Measurements from ENCODE around the gene HM13. TPM values are rescaled to one million over a fixed set of nuclear protein-coding genes. Genes with fewer than 3 reads are reported as not detected.

HM13 gene
- total and polyA plus RNA-seq, 2 of the 13 experiments (the other 11 are each of a cell fraction or from before 2014, with no cell fraction given) = 118 to 243 TPM

DNA sequence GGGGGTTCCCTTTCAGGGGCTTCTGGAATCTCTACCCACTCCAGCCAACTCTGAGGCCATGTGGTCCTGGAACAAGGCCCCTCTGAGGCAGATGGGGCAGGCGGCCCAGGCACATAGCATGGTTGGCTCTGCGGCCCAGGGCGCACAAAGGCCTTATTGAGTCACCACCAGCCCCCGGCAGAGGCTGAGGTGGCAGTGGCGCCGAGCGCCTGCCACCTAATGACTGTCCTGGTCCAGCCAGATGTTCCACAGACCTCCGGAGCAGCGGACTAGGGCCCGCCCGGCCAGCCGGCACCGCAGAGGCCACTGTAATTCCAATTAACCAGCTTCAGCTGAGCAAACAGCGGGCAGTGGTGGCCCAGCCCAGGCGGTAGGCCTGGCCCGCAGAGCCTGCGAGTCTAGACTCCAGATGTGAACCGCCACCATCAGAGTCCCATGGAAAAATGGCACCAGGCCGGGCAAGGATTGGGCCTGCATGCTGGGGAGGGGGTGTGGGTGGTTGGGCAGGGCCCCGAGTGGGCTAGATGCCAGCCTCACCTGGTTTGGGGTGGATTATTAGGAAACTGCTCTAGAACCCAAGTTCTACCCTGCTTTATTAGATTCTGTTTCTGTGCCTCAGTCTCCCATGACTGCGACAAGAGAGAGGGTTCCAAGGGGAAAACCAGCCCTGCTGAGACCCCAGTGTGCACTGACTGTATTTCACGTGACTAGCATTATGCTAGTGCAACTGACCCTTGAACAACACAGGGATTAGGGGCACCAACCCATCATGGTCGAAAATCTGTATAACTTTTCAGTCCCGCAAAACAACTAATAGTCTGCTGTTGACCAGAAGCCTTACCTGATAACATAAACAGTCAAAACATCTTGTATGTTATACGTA is 56.7 kb downstream of the HM13 start (continued):
- peak; percentile 96 for TF ChIP-seq HNRNPL (IDR thresholded peaks at IDR 0.05; ENCODE audit: low read depth, low read length)
- 0 out of 2 replicates have a peak, but pooled peaks have one; percentile 26 for TF ChIP-seq ZFY (CRISPR knock-in tag; IDR thresholded peaks at IDR 0.05)
- TF ChIP-seq ZNF124 (CRISPR knock-in tag; IDR thresholded peaks at IDR 0.05) = no peak
- TF ChIP-seq ZNF782 (CRISPR knock-in tag; IDR thresholded peaks at IDR 0.05; ENCODE audit: borderline replicate concordance) = no peak
- TF ChIP-seq, protein P1, sequence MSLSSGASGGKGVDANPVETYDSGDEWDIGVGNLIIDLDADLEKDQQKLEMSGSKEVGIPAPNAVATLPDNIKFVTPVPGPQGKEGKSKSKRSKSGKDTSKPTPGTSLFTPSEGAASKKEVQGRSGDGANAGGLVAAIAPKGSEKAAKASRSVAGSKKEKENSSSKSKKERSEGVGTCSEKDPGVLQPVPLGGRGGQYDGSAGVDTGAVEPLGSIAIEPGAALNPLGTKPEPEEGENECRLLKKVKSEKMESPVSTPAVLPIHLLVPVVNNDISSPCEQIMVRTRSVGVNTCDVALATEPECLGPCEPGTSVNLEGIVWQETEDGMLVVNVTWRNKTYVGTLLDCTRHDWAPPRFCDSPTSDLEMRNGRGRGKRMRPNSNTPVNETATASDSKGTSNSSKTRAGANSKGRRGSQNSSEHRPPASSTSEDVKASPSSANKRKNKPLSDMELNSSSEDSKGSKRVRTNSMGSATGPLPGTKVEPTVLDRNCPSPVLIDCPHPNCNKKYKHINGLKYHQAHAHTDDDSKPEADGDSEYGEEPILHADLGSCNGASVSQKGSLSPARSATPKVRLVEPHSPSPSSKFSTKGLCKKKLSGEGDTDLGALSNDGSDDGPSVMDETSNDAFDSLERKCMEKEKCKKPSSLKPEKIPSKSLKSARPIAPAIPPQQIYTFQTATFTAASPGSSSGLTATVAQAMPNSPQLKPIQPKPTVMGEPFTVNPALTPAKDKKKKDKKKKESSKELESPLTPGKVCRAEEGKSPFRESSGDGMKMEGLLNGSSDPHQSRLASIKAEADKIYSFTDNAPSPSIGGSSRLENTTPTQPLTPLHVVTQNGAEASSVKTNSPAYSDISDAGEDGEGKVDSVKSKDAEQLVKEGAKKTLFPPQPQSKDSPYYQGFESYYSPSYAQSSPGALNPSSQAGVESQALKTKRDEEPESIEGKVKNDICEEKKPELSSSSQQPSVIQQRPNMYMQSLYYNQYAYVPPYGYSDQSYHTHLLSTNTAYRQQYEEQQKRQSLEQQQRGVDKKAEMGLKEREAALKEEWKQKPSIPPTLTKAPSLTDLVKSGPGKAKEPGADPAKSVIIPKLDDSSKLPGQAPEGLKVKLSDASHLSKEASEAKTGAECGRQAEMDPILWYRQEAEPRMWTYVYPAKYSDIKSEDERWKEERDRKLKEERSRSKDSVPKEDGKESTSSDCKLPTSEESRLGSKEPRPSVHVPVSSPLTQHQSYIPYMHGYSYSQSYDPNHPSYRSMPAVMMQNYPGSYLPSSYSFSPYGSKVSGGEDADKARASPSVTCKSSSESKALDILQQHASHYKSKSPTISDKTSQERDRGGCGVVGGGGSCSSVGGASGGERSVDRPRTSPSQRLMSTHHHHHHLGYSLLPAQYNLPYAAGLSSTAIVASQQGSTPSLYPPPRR (CRISPR knock-in tag; IDR thresholded peaks at IDR 0.05; ENCODE audit: borderline replicate concordance) = no peak
- TF ChIP-seq ZNF207 (IDR thresholded peaks at IDR 0.05; ENCODE audit: borderline replicate concordance) = no peak
- TF ChIP-seq TOPORS (CRISPR knock-in tag; IDR thresholded peaks at IDR 0.05) = no peak
- TF ChIP-seq, protein P2, sequence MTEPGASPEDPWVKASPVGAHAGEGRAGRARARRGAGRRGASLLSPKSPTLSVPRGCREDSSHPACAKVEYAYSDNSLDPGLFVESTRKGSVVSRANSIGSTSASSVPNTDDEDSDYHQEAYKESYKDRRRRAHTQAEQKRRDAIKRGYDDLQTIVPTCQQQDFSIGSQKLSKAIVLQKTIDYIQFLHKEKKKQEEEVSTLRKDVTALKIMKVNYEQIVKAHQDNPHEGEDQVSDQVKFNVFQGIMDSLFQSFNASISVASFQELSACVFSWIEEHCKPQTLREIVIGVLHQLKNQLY (CRISPR knock-in tag; IDR thresholded peaks at IDR 0.05) = no peak
- TF ChIP-seq ATF7-NPFF (CRISPR knock-in tag; IDR thresholded peaks at IDR 0.05; ENCODE audit: low read depth) = 0 out of 2 replicates have a peak, but pooled peaks have one; percentile 16
- TF ChIP-seq MIER2 (CRISPR knock-in tag; IDR thresholded peaks at IDR 0.05) = no peak
- TF ChIP-seq, protein P3, sequence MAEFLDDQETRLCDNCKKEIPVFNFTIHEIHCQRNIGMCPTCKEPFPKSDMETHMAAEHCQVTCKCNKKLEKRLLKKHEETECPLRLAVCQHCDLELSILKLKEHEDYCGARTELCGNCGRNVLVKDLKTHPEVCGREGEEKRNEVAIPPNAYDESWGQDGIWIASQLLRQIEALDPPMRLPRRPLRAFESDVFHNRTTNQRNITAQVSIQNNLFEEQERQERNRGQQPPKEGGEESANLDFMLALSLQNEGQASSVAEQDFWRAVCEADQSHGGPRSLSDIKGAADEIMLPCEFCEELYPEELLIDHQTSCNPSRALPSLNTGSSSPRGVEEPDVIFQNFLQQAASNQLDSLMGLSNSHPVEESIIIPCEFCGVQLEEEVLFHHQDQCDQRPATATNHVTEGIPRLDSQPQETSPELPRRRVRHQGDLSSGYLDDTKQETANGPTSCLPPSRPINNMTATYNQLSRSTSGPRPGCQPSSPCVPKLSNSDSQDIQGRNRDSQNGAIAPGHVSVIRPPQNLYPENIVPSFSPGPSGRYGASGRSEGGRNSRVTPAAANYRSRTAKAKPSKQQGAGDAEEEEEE (CRISPR knock-in tag; IDR thresholded peaks at IDR 0.05; ENCODE audit: borderline replicate concordance) = no peak
- TF ChIP-seq, protein P4, sequence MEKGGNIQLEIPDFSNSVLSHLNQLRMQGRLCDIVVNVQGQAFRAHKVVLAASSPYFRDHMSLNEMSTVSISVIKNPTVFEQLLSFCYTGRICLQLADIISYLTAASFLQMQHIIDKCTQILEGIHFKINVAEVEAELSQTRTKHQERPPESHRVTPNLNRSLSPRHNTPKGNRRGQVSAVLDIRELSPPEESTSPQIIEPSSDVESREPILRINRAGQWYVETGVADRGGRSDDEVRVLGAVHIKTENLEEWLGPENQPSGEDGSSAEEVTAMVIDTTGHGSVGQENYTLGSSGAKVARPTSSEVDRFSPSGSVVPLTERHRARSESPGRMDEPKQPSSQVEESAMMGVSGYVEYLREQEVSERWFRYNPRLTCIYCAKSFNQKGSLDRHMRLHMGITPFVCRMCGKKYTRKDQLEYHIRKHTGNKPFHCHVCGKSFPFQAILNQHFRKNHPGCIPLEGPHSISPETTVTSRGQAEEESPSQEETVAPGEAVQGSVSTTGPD (CRISPR knock-in tag; IDR thresholded peaks at IDR 0.05) = peak; percentile 89
- TF ChIP-seq IKZF4 (CRISPR knock-in tag; IDR thresholded peaks at IDR 0.05; ENCODE audit: borderline replicate concordance, low read depth, not compliant biosample characterization) = peak; percentile 65
- TF ChIP-seq GPN1 (CRISPR knock-in tag; IDR thresholded peaks at IDR 0.05; ENCODE audit: borderline replicate concordance) = no peak
- 0 out of 2 replicates have a peak, but pooled peaks have one; percentile 10 for TF ChIP-seq FOXO1 (CRISPR knock-in tag; IDR thresholded peaks at IDR 0.05)
- TF ChIP-seq KDM3A (CRISPR knock-in tag; IDR thresholded peaks at IDR 0.05; ENCODE audit: low read depth) = no peak
- peak; percentile 91 for TF ChIP-seq RBM22 (optimal IDR thresholded peaks at IDR 0.05; ENCODE audit: low read length)
- peak; percentile 25; the same call in 1 of the 2 replicates for TF ChIP-seq POLR2G (IDR thresholded peaks at IDR 0.05; ENCODE audit: low read depth, low read length)
- TF ChIP-seq, protein P5, sequence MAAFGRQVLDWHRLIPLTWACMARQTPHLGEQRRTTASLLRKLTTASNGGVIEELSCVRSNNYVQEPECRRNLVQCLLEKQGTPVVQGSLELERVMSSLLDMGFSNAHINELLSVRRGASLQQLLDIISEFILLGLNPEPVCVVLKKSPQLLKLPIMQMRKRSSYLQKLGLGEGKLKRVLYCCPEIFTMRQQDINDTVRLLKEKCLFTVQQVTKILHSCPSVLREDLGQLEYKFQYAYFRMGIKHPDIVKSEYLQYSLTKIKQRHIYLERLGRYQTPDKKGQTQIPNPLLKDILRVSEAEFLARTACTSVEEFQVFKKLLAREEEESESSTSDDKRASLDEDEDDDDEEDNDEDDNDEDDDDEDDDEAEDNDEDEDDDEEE (CRISPR knock-in tag; IDR thresholded peaks at IDR 0.05) = 0 out of 2 replicates have a peak, but pooled peaks have one; percentile 71

Data from HepG2 (cell line).